Keratinocyte (primary cell): ENCODE data around the gene SIPA1. TPM values are rescaled to one million over a fixed set of nuclear protein-coding genes. Genes with fewer than 3 reads are reported as not detected.
"Not testable (repeated sequence)": the region's sequence is repeated elsewhere in the genome, so short reads cannot be mapped to it uniquely, and the experiment has no call there.

Experiments used
- DNase-seq: peaks from one replicate; pipeline ENCODE4 v3.0.0-alpha.2; 2011; ENCODE audit warnings: low read depth, missing footprints, low spot score
- FAIRE-seq: peaks from 2 replicates; lab custom pipeline; 2011; peaks lifted over from hg19 to GRCh38; lab: Jason Lieb, UNC
- H2AFZ ChIP-seq: 2 replicates; pipeline ENCODE4 v1.6.0; 2012; ENCODE audit warnings: low read length, control low read depth, inconsistent platforms; ENCODE audit not compliant: control insufficient read depth
- H3K27ac ChIP-seq: 2 replicates; pipeline ENCODE4 v1.5.1; 2011; ENCODE audit warnings: low read length; ENCODE audit not compliant: control insufficient read depth, insufficient read depth
- H3K27me3 ChIP-seq: 3 replicates; pipeline ENCODE4 v1.6.0; 2011; ENCODE audit warnings: low read length; ENCODE audit not compliant: control insufficient read depth, insufficient read depth; ENCODE audit errors: extremely low read depth
- H3K36me3 ChIP-seq, 2 experiments: 2 replicates in 1 of 2; 3 replicates in 1 of 2; pipeline ENCODE4 v1.5.1; 2011; ENCODE audit warnings: low read length in 2 of 2, mild to moderate bottlenecking in 1 of 2; ENCODE audit not compliant: control insufficient read depth in 2 of 2, insufficient read depth in 2 of 2; ENCODE audit errors: extremely low read depth in 1 of 2
- H3K4me1 ChIP-seq: 3 replicates; pipeline ENCODE4 v1.5.1; 2011; ENCODE audit warnings: low read length; ENCODE audit not compliant: control insufficient read depth, insufficient read depth; ENCODE audit errors: extremely low read depth
- H3K4me2 ChIP-seq: 3 replicates; pipeline ENCODE4 v1.6.0; 2011; ENCODE audit warnings: low read depth, low read length; ENCODE audit not compliant: control insufficient read depth, insufficient read depth; ENCODE audit errors: extremely low read depth
- H3K4me3 ChIP-seq, 3 experiments: fragments of 200-600 bp in 1 of 3; sonication (generic) in 1 of 3; 2 replicates in 2 of 3; 3 replicates in 1 of 3; pipeline ENCODE4 v1.5.1; 2011 to 2016; ENCODE audit warnings: low read length in 3 of 3, mild to moderate bottlenecking in 3 of 3, control low read depth in 2 of 3, inconsistent platforms in 1 of 3, low read depth in 1 of 3, mixed read lengths in 1 of 3, mixed run types in 1 of 3, moderate library complexity in 1 of 3; ENCODE audit not compliant: control insufficient read depth in 2 of 3, insufficient read depth in 2 of 3; ENCODE audit errors: extremely low read depth in 1 of 3
- H3K79me2 ChIP-seq: 2 replicates; pipeline ENCODE4 v1.6.0; 2012; ENCODE audit warnings: low read length; ENCODE audit not compliant: control insufficient read depth, insufficient read depth
- H3K9ac ChIP-seq: 3 replicates; pipeline ENCODE4 v1.6.0; 2011; ENCODE audit warnings: low read length; ENCODE audit not compliant: control insufficient read depth, insufficient read depth; ENCODE audit errors: extremely low read depth
- H3K9me1 ChIP-seq: 3 replicates; pipeline ENCODE4 v1.6.0; 2011; ENCODE audit warnings: low read length; ENCODE audit not compliant: control insufficient read depth, insufficient read depth; ENCODE audit errors: extremely low read depth
- H3K9me3 ChIP-seq: 2 replicates; pipeline ENCODE4 v1.5.1; 2012; ENCODE audit warnings: low read depth, low read length; ENCODE audit not compliant: control insufficient read depth
- H4K20me1 ChIP-seq: 3 replicates; pipeline ENCODE4 v1.6.0; 2011; ENCODE audit warnings: low read length; ENCODE audit not compliant: control insufficient read depth, insufficient read depth; ENCODE audit errors: extremely low read depth
- EZH2 ChIP-seq: IDR thresholded peaks from one replicate; pipeline ENCODE4 v1.6.1; 2012; ENCODE audit warnings: inconsistent platforms, mild to moderate bottlenecking, low read length, moderate library complexity
- dilution Hi-C: fragments of 300-500 bp; cut with MboI; formaldehyde crosslinking; loops from one replicate; pipeline ENCODE4 v1.7.0; 2020; ENCODE audit warnings: low sequenced_read_pairs; ENCODE audit not compliant: extremely low pct_ligation_motif_present
- polyA plus RNA-seq, 5 experiments: library from polyadenylated mRNA; depleted of rRNA in 3 of 5; stranded (reverse) in 3 of 5; stranded (forward) in 1 of 5; unstranded in 1 of 5; fragments of >200 nt; gene quantifications; 1 replicate in 1 of 5; 2 replicates in 3 of 5; 3 replicates in 1 of 5; pipeline versions ENCODE4 v1.2.1 to v1.2.3, GENCODE V29; 2011 to 2012; ENCODE audit warnings: missing spikeins in 2 of 5, low read depth in 1 of 5, low replicate concordance in 1 of 5
- TF ChIP-seq, protein P1 (sequence below), 3 experiments: IDR thresholded peaks in 1 of 3; conservative IDR thresholded peaks in 1 of 3; optimal IDR thresholded peaks in 1 of 3; 2 replicates in 2 of 3; 3 replicates in 1 of 3; pipeline versions ENCODE3 to v1.5.1; 2011; ENCODE audit warnings: low read length in 3 of 3, mild to moderate bottlenecking in 3 of 3, moderate library complexity in 2 of 3, control low read depth in 1 of 3, inconsistent platforms in 1 of 3; ENCODE audit not compliant: insufficient read depth in 2 of 3; ENCODE audit errors: extremely low read depth in 1 of 3

SIPA1 gene
- polyA plus RNA-seq, 1 donor (not counting 4 experiments of a cell fraction or from before 2014, with no cell fraction given): 4.5 TPM

DNA sequence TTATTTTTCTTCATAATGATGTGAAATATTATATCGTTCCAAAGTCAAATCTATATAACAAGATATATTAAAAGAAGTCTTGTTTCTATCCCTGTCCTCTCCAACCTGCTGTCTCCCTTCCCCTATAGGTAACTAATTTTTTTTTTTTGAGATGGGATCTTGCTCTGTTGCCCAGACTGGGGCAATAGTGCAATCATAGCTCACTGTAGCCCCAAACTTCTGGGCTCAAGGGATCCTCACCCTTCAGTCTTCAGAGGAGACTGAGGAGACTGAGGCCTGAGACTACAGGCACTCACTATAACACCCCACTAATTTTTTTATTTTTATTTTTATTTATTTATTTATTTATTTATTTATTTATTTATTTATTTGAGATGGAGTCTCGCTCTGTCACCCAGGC lies 35.1 kb downstream of the SIPA1 start:
- Histone ChIP-seq H3K9ac (no peak overlapping the region), H3K27ac (no peak overlapping the region), H3K27me3 (no peaks in the 10 kb centered on the region), H3K9me3 (no peaks in the 10 kb centered on the region), H3K4me3 (no peak overlapping the region), H3K36me3 (no peaks in the 10 kb centered on the region), H3K79me2 (no peaks in the 10 kb centered on the region), H3K9me1 (no peaks in the 10 kb centered on the region), H3K4me1 (no peaks in the 10 kb centered on the region), H4K20me1 (no peaks in the 10 kb centered on the region), H2AFZ (no peak overlapping the region), H3K4me2 (no peak overlapping the region)
- no peak for FAIRE-seq
- no peak for TF ChIP-seq EZH2
- TF ChIP-seq, protein P1, sequence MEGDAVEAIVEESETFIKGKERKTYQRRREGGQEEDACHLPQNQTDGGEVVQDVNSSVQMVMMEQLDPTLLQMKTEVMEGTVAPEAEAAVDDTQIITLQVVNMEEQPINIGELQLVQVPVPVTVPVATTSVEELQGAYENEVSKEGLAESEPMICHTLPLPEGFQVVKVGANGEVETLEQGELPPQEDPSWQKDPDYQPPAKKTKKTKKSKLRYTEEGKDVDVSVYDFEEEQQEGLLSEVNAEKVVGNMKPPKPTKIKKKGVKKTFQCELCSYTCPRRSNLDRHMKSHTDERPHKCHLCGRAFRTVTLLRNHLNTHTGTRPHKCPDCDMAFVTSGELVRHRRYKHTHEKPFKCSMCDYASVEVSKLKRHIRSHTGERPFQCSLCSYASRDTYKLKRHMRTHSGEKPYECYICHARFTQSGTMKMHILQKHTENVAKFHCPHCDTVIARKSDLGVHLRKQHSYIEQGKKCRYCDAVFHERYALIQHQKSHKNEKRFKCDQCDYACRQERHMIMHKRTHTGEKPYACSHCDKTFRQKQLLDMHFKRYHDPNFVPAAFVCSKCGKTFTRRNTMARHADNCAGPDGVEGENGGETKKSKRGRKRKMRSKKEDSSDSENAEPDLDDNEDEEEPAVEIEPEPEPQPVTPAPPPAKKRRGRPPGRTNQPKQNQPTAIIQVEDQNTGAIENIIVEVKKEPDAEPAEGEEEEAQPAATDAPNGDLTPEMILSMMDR (optimal IDR thresholded peaks at IDR 0.05 in 1 of 3, IDR thresholded peaks at IDR 0.05 in 1 of 3, conservative IDR thresholded peaks at IDR 0.05 in 1 of 3; ENCODE audit: extremely low read depth in 1 of 3, insufficient read depth in 2 of 3, low read length in 3 of 3): no peak
- DNase-seq: no peak
- dilution Hi-C loops: no loop called here

DNA sequence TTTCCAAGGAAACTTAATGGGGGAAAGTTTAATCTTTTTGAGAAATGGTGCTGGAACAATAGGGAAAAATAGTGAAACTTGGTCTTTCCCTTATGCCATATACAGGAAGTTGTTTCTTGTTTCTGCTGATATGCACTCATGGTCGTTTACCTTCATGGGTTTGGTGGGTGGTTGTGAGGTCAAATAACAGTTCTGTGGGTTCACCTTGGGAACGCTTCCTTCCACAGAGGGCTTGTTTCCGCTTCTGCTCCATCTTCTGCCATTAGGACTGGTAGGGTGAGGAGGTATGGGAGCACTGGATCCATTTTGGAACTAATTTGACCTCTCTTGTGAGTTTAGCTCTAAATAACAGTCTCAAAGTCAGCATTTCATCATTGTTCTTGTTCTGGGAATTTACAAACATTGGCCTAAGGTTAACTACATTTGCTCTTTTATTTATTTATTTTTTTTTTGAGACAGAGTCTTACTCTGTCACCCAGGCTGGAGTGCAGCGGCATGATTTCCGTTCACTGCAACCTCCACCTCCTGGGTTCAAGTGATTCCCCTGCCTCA lies 42.4 kb downstream of the SIPA1 start:
- no peak overlapping the region for H3K9ac ChIP-seq
- no peaks in the 10 kb centered on the region for H3K9me1 ChIP-seq
- no peaks in the 10 kb centered on the region for H4K20me1 ChIP-seq
- FAIRE-seq: no peak
- no peak for DNase-seq
- peaks cover 3% of the 10 kb centered on the region for H3K27me3 ChIP-seq
- TF ChIP-seq, protein P1 (optimal IDR thresholded peaks at IDR 0.05 in 1 of 3, IDR thresholded peaks at IDR 0.05 in 1 of 3, conservative IDR thresholded peaks at IDR 0.05 in 1 of 3; ENCODE audit: extremely low read depth in 1 of 3, insufficient read depth in 2 of 3, low read length in 3 of 3): no peak
- H3K4me2 ChIP-seq: no peak overlapping the region
- no peak overlapping the region for H2AFZ ChIP-seq
- H3K4me3 ChIP-seq: no peak overlapping the region
- no peak overlapping the region for H3K27ac ChIP-seq
- H3K79me2 ChIP-seq: no peaks in the 10 kb centered on the region
- no peaks in the 10 kb centered on the region for H3K36me3 ChIP-seq
- no peaks in the 10 kb centered on the region for H3K9me3 ChIP-seq
- dilution Hi-C loops: no loop called here
- H3K4me1 ChIP-seq: no peaks in the 10 kb centered on the region

DNA sequence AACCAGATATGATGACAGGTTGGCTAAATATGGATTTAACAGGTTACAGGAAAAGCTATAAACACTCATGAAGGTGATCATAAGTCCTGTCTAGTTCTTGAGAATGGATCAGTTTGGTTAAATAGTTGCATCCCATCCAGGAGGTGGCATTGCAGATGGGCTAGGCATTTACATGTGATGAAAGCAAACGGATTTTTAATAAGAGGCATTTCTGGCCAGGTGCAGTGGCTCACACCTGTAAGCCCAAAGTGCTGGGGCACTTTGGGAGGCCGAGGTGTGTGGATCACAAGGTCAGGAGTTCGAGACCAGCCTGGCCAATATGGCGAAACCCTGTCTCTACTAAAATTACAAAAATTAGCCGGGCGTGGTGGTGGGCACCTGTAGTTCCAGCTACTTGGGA lies 45.6 kb downstream of the SIPA1 start:
- H3K4me1 ChIP-seq, H3K27ac ChIP-seq, FAIRE-seq, DNase-seq, H3K9me1 ChIP-seq, H3K4me3 ChIP-seq, H4K20me1 ChIP-seq, dilution Hi-C loops, H3K36me3 ChIP-seq, H3K79me2 ChIP-seq, H2AFZ ChIP-seq, H3K9ac ChIP-seq, H3K27me3 ChIP-seq, H3K9me3 ChIP-seq, H3K4me2 ChIP-seq: not testable (repeated sequence)
